Right lobe of liver (tissue), 4 donors: ENCODE data around the gene JAZF1.

Experiments
- CTCF ChIP-seq, 4 donors: fragments of 200-600 bp in 3 of 4; fragments of 450-650 bp in 1 of 4; IDR thresholded peaks; one replicate each; pipeline versions ENCODE4 v1.5.1 to v1.8.0; 2016 to 2022; ENCODE audit warnings: antibody characterized with exemption in 4 of 4, mild to moderate bottlenecking in 2 of 4
- POLR2A ChIP-seq: fragments of 450-650 bp; IDR thresholded peaks from one replicate; pipeline ENCODE4 v1.6.1; 2017; ENCODE audit warnings: antibody characterized with exemption, mild to moderate bottlenecking
- donor health status: DM: no; HTN: no; CAD: no.
- donor health status: DM: no; HTN: no; CAD: no.
- donor health status: DM: no; HTN: yes; CAD: no.

GRCh38 chr7:27972276-27972675 lies 208.3 kb downstream of the JAZF1 start:
- TF ChIP-seq CTCF (IDR thresholded peaks at IDR 0.05): no peak
- TF ChIP-seq POLR2A: no peak
